Activated CD4-positive, alpha-beta T cell treated with anti-CD3 and anti-CD28 coated beads, Interleukin-2, amount 50 U/mL, for 24 hours (primary cell): ENCODE data around the gene PACRG.

Experiments
- DNase-seq, 2 donors: peaks; one replicate each; pipeline ENCODE4 v3.0.0-alpha.2; 2020; ENCODE audit warnings: low read depth in 1 of 2, low spot score in 1 of 2

PACRG gene

GRCh38 chr6:162998777-162999176 is 271.0 kb downstream of the PACRG start:
- no peak for DNase-seq

DNA sequence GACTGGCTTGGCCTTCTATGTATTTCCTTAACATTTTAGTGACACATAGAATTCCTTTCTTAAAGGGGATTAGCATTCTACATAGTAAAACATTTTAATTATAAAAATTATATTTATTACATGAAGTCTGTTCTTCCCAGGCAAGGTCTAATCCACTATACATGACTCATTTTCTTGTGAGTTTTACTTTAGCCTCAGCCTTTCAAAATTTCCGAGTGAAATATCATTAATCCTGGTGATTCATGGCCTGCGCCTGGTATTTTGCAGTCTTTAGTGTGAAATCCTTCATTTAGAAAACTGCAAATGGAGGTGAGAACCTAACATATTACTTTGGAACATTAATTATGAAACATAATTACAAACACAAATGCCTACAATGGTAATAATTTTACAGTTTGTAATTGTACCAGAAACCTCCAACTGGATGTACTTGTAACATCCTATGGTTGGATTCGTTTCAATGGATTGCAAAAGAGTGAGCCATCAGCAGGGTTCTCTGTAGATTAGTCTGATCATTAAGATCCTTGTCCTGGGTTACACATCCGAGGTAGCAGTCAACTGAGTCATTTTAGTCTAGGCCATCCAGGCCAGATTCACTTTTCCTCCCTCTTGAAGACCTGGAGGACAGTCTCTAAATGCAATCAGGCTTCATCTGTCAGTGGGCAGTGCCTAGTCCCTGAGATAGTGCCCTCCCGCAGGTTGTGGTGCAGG is 272.0 kb downstream of the PACRG start:
- DNase-seq: no peak

GRCh38 chr6:163001330-163001729 is 273.6 kb downstream of the PACRG start:
- no peak for DNase-seq

- no peak for DNase-seq
Measured at GRCh38 chr6:163008186-163008585, 280.4 kb downstream of the PACRG start.

DNA sequence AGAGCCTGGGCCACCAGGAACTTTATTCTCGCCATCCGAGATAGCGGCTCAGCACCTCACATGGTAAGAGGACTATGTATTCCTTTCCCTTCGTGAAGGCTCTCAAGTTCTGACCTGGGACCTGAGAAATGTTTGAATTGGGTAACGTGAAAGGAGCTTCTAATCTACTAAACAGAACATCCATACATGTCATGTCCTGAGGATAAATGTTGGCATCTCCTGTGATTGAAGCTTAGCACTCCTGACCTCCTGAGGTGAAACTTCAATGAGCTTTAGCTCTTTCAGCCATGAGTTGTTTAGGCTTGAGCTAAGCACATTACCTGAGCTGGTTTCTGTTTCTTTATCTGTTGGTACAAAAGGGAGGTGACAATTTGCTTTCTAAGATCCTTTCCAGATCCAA is 280.9 kb downstream of the PACRG start:
- no peak for DNase-seq

- DNase-seq: no peak
Measured at GRCh38 chr6:163010145-163010544, 282.4 kb downstream of the PACRG start.

- DNase-seq: no peak
Measured at GRCh38 chr6:163014736-163015135, 287.0 kb downstream of the PACRG start.

DNA sequence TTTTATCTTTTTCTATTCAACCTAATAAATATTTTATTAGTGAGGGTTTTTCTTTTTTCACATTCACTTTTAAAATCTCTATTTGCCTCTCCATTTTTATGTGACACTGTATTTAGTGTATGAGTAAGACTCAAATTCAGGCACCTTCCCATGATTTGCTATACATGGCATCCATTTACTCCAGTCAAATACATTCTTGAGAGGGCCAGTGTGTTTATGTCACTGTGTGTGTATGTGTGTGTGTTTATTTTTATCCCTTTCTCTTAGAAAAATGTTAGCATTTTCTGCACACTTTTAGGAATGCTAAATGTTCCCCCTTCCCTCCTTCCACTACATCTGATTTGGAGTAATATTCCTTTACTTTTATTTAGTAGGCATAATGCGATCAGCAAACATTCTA is 290.0 kb downstream of the PACRG start:
- no peak for DNase-seq

DNA sequence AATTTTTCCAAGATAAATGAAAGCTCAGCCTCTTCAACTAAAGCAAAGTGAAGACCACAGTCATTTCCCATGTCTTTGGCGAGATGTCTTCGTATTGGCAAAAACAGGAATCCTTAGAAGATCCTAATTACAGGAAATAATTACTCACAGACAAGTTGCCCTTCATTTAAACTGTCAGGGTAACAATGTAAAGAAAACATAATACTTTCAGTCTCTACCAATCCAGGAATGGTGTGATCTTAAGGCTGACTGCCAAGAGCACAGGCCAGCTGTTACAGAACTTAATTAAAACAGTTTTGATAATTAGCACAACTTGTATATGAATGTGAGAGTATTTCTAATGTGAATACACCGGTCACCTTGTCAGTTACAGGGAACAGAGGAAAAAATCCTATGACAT is 292.2 kb downstream of the PACRG start:
- no peak for DNase-seq

- no peak for DNase-seq
Measured at GRCh38 chr6:163021054-163021453, 293.3 kb downstream of the PACRG start.

GRCh38 chr6:163023700-163024099 is 295.9 kb downstream of the PACRG start:
- DNase-seq: no peak

DNA sequence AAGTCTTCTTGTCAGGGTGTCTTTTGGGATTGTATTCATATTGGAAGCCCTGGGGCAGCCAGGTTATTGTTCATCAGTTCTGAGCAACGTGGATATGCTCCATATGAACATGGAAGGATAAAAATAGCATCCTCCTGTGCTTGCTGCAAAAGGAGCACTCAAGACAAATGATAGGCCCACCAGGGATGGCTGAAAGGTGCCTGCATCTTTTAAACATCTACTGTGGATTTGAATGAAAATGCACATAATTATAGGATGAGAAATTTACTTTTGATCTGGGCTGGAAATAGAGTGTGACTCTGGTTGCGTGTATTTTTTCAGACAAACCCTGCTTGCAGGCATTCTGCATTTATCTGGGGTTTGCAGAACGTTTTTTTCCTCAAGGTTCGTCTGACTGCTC is 299.1 kb downstream of the PACRG start:
- DNase-seq: no peak

- no peak for DNase-seq
Measured at GRCh38 chr6:163030980-163031379, 303.2 kb downstream of the PACRG start.

DNA sequence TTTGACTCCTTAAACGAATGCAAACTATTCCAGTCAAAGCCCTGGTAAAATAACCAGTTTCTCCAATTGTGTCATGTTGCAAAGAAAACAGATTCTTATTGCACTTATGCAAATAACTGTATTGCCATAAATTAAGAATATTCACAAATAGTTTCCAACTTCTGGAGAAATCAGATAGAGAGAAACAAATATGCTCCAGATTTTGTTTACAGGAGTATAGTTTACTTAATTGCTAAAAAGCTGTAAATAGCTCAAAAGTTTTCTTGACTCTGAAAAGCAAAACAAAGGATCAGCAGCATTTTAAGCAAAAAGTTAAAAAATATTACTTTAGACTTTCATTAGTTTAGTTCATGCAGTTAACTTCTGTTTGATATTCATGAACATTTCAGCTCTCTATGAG is 304.2 kb downstream of the PACRG start:
- no peak for DNase-seq

GRCh38 chr6:163036160-163036645 is 308.4 kb downstream of the PACRG start:
- no peak for DNase-seq

DNA sequence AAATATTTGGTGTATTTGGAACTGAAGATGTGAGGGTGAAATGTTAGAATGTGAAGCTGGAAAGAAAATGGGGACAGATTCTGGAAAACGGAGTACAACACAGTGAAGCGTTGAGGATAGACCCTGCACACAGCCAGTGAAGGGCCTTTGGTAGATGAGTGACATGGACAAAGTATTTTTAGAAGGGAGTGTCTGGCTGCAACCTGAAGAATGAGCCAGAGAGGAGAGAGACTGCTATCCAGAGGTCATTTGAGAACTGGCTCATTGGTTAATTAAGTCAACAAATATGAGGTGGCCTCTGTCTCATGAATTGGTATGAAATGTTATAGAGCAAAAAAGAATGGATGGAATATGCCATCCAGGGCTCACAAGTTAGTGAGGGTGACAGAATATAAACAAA is 310.5 kb downstream of the PACRG start:
- DNase-seq: no peak

DNA sequence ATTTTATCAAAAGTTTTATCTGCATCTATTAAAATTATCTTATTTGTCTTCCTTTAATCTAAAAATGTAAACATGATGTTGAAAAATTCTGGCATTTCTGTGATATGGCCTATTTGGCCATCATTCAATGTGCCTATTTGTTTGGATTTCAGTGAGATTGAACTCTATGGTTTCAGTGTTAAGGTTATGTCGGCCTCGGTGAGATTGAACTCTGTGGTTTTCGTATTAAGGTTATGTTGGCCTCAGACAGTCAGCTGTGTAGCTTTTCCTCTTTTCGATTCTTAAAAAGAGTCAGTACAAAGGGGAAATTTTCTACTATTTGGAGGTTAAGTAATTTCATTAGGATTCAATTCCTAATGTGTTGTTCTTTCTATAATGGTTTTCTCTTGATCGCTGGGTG is 320.6 kb downstream of the PACRG start:
- DNase-seq: no peak

DNA sequence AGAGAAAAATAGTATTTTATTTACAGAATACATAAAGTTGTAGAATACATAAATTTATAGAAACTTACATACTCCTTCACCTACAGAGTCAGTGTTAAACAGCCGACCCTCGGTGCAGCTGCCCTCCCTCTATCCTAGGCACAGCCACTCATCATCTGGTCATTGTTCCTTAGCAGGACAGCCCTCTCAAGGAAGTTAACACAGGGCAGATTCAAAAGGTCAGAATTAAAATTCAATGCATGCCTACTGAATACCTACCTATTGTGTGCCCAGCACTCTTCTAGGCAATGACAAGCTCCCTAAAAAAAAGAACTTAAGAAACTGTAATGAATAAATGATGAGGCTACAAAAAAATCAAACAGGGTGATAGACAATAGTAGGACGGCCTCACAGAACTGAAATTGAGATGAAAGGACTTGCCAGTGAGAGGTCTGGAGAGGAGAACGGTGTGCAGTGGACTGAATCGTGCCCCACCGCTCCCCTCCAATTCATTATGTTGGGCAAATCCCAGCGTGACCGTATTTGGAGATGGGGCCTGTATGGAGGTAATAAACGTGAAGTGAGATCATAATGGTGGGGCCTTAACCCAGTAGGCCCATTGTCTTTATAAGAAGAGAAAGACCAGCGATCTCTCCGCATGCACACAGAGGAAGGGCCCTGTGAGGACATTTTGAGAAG is 326.0 kb downstream of the PACRG start:
- DNase-seq: no peak

DNA sequence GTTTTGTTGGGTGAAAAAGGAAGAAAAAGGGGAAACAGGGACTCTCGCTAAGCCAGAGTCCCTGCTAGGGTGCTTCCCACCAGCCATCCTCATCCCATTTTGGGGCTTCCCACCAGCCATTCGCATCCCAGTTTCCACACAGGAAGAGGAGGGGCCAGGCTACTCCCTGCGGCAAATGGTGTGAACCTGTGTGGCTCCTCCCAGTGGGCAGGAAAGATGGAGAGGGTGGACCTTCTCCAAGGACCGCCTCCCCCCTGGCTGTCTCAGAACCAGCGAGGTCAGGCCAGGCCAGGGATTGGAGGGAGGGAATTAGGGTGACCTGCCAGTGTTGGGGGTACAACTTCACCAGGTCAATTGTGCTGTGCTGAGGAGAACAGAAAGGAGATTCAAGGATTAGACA is 326.9 kb downstream of the PACRG start:
- no peak for DNase-seq

DNA sequence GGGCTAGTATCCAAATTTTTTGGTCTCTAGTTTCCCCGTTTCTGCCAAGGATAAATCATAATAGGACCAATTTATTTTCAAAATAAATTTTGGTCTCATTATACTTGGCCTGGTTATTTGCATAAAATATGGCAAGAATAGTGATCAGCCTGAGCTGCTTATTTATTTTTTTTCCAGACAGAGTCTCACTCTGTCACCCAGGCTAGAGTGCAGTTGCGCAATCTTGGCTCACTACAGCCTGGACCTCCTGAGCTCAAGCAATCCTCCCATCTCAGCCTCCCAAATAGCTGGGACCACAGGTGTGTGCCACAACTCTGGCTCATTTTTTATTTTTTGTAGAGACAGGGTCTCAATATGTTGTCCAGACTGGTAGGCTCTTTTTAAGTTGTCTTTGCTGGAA is 329.5 kb downstream of the PACRG start:
- DNase-seq: no peak

GRCh38 chr6:163062790-163063189 is 335.0 kb downstream of the PACRG start:
- no peak for DNase-seq

DNA sequence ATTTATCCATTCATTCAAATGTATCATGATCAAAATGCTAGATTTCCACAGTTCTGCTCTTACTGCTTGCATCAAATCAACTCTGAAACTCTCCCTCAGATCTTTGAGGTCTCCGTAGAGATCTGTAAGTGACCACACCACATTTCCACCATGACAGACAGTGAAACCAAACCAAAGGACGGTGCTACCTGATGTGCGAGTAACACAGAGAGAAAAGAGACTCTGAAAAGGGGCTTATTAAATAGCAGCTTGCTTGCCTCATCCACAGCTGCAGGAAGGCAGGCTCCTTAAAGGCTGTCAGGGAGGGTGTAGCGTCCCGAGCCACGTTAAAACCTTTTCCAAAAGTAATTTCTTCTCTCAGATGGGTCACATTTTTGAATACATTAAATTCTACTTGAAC is 335.8 kb downstream of the PACRG start:
- no peak for DNase-seq

GRCh38 chr6:163064397-163064796 is 336.6 kb downstream of the PACRG start:
- DNase-seq: no peak
